GM10248 (cell line): Measurements from ENCODE around the gene ODAM.

ENCODE experiments used
- CTCF ChIA-PET: fragments of 300-600 bp; sonication (Branson Sonifier 250); formaldehyde crosslinking; extraction: SDS; loops from one replicate; lab custom pipeline; 2021; ENCODE audit warnings: antibody characterized with exemption; lab: Yijun Ruan, JAX
- POLR2A ChIA-PET: fragments of 350-650 bp; sonication (Branson Sonifier 250); formaldehyde crosslinking; extraction: SDS; loops from one replicate; lab custom pipeline; 2020; ENCODE audit warnings: antibody characterized with exemption; lab: Yijun Ruan, JAX
- DNase-seq: peaks from one replicate; pipeline ENCODE4 v3.0.0; 2012; ENCODE audit errors: extremely low spot score
- TF ChIP-seq, protein P1 (sequence below): IDR thresholded peaks from 2 replicates; pipeline ENCODE4 v1.5.1; 2012; ENCODE audit warnings: mild to moderate bottlenecking, low read depth; ENCODE audit errors: extremely low read depth, missing control alignments, control extremely low read depth

The ODAM gene

DNA sequence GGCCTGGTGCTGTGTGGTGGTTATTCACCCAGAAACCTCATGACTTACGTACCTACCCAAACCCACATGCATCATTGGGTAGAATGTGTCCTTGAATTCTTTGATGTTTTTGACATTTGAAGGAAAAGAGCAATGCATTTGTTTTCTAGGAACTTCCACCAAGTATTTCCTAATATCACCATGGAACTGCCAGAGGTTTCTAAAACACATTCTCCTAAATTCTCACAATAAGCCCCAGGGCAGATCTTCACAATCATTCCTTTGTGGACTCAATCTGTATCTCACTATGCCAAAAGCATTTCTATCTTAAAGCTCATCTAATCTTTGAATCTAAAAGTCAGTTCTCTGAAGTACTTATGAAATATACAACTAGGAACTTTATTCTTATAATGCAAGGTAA lies 8.3 kb upstream of the ODAM start:
- ChIA-PET POLR2A (no interaction called here), CTCF (interaction anchor here (0.9 to 1.3 kb wide), 3 partner anchors 8 to 293 kb away, joined by 3 read pairs; no protein-coding TSS in a partner anchor)
- no peak for DNase-seq
- TF ChIP-seq, protein P1, sequence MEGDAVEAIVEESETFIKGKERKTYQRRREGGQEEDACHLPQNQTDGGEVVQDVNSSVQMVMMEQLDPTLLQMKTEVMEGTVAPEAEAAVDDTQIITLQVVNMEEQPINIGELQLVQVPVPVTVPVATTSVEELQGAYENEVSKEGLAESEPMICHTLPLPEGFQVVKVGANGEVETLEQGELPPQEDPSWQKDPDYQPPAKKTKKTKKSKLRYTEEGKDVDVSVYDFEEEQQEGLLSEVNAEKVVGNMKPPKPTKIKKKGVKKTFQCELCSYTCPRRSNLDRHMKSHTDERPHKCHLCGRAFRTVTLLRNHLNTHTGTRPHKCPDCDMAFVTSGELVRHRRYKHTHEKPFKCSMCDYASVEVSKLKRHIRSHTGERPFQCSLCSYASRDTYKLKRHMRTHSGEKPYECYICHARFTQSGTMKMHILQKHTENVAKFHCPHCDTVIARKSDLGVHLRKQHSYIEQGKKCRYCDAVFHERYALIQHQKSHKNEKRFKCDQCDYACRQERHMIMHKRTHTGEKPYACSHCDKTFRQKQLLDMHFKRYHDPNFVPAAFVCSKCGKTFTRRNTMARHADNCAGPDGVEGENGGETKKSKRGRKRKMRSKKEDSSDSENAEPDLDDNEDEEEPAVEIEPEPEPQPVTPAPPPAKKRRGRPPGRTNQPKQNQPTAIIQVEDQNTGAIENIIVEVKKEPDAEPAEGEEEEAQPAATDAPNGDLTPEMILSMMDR = no peak

- DNase-seq = no peak
Measured at GRCh38 chr4:70190579-70190978, 4.9 kb upstream of the ODAM start.

GRCh38 chr4:70191647-70192046 lies 3.9 kb upstream of the ODAM start:
- TF ChIP-seq, protein P1 = no peak
- ChIA-PET CTCF (interaction anchor here (1.0 to 1.3 kb wide), 3 partner anchors 8 to 21 kb away, joined by 3 to 5 read pairs (median 4); no protein-coding TSS in a partner anchor), POLR2A (no interaction called here)

More at GRCh38 chr4:70190579-70190978, 4.9 kb upstream of the ODAM start:
- CTCF ChIA-PET = no interaction called here
- TF ChIP-seq, protein P1 = no peak
- POLR2A ChIA-PET = no interaction called here

GRCh38 chr4:70192895-70193294 lies 2.6 kb upstream of the ODAM start:
- TF ChIP-seq, protein P1 = no peak
- CTCF ChIA-PET = interaction anchor here (1.0 to 1.3 kb wide), 2 partner anchors 10 to 366 kb away, joined by 3 to 4 read pairs; no protein-coding TSS in a partner anchor
- POLR2A ChIA-PET = no interaction called here
- DNase-seq = no peak

More at GRCh38 chr4:70191647-70192046, 3.9 kb upstream of the ODAM start:
- no peak for DNase-seq

DNA sequence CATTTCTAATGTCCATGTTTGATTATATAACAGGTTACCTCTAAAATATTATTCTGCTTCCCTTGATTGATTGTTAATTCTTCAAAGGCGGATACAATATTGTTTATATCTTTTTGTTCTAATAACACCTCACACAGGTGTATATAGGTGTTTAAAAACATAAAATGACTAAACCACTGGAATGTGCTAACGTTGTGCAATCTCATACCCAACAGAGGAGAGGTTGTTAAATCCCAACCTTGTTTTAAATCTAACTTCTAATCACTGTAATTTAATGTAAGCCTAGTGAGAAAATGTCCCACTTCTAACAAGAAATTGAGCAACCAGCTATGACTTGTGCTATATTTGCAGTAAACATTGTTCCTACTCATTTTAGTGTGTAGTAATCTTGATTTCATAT lies 1.3 kb downstream of the ODAM start:
- CTCF ChIA-PET = interaction anchor here (1.1 to 3.7 kb wide), 3 partner anchors 10 to 14 kb away, joined by 3 to 16 read pairs (median 5); no protein-coding TSS in a partner anchor
- DNase-seq = no peak
- TF ChIP-seq, protein P1 = no peak
- POLR2A ChIA-PET = no interaction called here

- TF ChIP-seq, protein P1 = no peak
- CTCF ChIA-PET = interaction anchor here (0.9 to 1.7 kb wide), 3 partner anchors 15 to 27 kb away, joined by 3 to 5 read pairs (median 4); no protein-coding TSS in a partner anchor
- no peak for DNase-seq
- POLR2A ChIA-PET = no interaction called here
Measured at GRCh38 chr4:70197842-70198241, 2.3 kb downstream of the ODAM start.
